Tibial nerve (tissue), 3 donors: ENCODE data around the gene CUX1.

ENCODE experiments used
- EP300 ChIP-seq, 2 donors: sonication (generic); formaldehyde crosslinking; IDR thresholded peaks; one replicate each; pipeline ENCODE4 v1.6.1; 2017; ENCODE audit warnings: antibody characterized with exemption in 2 of 2, mild to moderate bottlenecking in 1 of 2
- POLR2A ChIP-seq, 2 donors: fragments of 450-650 bp; IDR thresholded peaks; one replicate each; pipeline ENCODE4 v1.6.1; 2017; ENCODE audit warnings: antibody characterized with exemption in 2 of 2, mild to moderate bottlenecking in 2 of 2, moderate library complexity in 2 of 2

DNA sequence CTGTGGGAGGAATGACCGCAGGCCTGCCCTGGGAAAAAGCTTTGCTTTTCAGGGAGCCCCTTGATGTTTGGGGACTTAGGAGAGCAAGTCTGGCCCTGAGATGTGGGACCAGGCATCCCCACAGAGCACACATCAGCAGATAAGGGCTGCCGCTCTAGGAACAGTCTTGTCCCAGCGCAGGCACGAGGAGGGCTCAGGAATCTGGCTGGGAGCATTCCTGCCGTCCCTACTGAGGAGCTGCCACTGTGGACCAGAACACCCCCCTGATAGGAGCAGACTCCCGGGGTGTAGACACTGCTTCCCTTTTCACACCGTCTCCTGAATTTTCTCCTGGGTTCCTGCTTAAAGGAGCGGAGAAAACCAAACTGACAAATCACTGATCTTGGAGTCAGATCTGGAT lies 232.3 kb downstream of the CUX1 start:
- no peak for TF ChIP-seq POLR2A (IDR thresholded peaks at IDR 0.05)
- no peak for TF ChIP-seq EP300 (IDR thresholded peaks at IDR 0.05)
